GOT3 (cell line): ENCODE measurements around the gene DUSP5.

Source experiments
- DNase-seq: peaks from one replicate; lab custom pipeline; 2025; ENCODE audit warnings: mixed read lengths; lab: John Stamatoyannopoulos, UW

Gene DUSP5

DNA sequence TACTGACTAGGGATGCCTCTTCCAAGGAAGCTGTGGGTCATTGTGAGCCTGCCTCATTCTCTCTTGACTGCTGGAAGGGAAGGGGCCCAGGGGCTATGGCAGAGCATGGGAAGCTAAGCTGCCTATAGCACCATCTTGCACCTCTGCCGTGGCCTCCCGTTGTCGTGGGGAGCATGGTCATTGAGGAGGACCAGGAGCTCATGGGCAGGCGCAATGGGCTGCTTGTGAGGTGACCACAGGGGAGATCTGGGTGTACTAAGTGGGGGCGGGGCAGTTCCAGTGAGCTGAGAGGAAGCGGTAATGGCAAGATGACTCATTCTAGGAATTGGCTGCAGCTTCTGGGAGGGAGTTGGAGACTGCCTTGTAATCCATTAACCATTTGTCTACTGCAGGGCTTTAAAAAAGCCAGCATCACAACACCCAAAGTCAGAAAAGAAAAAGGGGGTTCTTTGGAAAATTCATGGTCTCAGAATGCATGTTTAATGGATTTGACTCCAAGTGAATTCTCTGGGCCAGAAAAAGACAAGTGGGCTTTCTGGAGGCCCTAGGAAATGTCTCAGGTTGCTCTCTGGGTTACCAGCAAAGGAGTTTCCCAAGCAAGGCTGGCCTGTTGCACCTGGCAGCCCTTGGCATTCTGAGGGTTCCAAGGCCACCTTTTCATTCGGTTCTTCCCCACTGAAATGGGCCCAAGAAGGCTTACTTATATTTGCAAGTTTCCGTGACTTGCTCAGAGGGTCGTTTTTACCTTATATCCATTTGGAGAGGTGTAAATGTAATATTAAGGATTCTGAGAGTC, 3.6 kb downstream of the DUSP5 start:
- DNase-seq, result peak; percentile 44

DNA sequence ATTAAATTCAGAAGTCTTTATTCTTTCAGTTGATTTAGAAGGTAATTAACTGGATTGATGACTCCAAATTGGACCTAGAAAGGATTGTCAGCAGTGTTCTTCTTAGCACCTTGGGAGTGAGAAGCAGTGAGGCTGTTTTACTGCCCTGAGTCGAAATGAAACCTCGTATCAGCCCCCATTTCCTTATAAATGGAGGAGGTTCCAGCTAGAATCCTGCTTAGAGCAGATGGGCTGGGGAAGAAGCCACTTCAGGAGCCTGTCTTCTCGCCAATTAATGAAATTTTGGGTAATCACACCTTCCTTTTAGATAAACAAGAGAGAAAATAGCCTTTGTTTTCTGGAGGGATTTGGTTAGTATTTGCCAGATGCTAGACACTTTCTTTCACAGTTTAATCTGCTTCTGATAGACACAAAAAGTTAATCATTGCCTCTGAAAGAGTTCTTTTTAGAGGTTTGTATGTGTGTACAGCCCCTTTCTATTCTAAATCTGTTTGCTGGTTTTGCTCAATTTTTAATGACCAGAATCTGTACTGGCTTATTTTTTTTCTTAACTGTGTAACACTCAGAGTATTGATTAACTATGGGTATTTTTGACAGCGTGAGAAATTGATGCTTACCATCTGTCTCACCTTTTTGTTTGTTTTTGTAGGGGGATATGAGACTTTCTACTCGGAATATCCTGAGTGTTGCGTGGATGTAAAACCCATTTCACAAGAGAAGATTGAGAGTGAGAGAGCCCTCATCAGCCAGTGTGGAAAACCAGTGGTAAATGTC, 4.6 kb downstream of the DUSP5 start:
- DNase-seq, result no peak

DNA sequence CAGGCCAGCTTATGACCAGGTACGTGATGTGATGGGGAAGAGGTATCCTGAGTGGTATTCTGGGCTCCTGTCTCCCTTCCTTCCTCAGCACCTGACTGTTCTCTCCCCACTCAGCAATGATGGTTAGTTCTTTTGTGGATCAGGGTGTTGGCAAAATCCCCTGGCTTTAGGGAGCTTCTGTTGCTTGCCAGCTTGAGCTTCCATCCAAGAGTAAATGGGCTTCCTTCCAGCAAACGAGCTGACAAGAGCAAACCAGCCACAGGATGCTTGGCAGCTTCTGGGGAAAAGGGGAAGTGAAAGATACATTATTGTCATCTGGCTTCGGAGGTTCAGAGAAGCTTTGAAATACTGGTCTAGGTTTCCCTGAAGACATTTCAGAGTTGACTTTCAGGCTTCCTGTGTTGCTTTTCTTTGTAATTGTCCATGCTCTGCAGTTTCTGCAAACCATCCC, 5.2 kb downstream of the DUSP5 start:
- DNase-seq, result no peak

DNA sequence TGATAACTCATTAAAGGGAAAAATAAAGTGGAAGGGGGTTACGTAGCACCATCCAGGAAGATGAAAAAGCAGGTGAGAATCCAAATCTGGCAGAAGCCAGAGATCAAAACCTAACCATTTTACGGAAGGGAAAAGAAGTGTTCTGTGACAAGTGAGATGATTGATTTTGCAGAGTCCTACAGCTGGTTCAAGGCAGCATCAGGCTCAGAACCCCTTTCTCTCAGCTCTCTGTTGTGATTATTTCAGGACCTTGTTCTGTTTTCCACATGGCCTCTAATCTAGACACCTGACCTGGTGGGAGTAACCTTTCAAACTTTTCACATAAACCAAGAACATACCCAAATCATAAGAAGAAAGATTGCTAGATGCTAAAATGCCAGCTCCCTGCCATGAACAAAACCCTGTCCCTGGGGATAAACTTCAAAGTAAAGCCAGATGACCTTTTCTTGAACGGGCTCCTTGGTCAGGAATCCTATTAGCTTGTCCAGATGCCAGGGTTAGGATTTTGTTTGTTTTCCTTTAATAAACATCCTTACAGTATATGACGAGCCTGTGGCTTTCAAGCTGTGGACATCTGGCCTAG, 5.9 kb downstream of the DUSP5 start:
- no peak for DNase-seq

DNA sequence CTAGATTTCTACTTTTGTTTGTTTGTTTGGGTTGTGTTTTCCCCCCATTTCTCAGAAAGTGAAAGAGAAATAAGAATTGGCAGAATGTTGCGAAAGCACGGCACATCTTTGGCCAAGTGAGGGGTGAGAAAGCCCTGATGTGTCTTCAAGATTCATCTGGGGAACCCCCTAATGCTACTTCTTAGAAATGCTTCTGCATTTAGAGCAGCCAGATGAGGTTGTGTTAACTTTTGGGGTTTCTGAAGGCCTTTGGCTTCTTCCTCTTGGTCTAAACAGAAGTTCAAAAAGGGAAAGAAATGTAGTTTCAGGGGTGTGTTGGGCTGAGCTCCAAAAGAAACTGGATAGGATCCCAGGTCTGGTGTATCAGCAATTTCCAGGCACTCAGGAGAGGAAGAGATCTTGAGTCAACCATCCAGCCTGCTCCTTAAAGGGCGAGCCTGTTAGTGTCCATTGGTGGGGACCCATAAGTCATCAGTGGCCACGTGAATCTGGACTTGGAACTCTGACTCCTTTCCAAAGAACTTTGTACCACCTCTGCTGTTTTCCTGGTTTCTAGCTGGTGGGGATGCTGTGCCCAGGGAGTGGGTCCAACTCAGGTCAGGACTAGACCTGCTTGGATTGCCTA, 6.5 kb downstream of the DUSP5 start:
- no peak for DNase-seq

DNA sequence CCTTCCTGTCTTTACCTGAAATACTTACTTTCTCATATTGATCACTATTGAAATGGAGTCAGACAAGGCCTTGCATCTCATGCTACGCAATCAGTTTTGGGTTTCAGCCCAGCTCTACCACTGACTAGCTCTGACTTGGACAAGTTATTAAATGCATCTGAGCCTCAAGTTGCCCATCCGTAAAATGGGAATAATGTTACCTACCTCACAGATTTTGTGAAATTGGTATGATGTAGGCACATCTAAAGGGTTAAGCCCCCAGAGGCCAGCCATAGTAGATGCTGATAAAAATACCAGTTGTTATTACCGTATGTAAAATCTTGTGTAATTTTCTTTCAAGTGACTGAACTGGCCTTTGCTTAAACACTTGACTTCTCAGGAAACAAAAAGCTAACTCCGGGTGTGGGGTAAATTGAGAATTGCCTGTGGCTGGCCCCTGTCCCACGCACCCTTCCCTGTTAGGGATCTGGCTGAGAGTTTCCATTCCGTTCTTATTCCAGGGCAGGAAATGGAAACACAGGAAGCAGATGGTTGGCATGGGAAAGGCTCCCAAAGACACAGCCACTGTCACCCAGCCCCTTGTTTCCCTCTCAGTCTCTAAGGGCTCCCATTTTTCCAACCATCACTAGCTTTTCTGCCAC, 7.5 kb downstream of the DUSP5 start:
- DNase-seq, result no peak

DNA sequence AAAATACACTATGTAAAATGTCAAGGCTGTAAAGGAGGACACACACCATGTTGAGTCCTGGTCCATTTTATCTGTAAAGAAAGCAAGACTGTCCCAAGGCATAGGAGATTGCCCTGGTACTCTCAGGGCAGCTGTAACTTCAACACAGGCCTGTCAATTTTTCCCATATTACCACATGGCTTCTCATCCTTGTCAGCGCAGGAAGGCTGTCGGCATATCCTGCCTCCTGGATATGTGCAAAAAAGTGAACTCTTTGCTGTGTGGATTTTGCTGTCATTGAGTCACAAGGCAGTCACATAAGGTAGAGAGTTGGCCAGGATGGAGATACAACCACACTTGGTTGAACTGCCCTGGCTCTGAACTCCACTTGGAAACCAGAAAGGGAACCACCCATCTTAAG, 8.7 kb downstream of the DUSP5 start:
- no peak for DNase-seq

DNA sequence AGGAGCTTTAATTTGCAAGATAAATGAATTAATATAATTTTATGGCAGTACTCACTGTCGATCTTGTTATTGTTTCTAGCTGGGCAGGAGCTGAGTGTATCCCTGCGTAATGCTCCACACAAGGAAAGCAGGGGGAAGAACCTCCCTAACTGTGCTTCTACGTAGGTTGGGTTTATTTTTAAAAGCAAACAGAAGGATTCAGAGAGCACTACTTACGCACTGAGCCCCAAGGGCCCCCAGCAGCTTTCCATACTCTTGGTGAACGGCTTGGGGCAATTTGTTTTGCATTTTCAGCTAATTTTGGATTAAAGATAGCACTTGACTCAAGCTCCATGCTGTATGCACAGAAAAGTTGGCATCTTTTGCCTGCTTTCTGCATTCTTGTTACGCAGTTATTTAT, 9.6 kb downstream of the DUSP5 start:
- DNase-seq, result no peak

DNA sequence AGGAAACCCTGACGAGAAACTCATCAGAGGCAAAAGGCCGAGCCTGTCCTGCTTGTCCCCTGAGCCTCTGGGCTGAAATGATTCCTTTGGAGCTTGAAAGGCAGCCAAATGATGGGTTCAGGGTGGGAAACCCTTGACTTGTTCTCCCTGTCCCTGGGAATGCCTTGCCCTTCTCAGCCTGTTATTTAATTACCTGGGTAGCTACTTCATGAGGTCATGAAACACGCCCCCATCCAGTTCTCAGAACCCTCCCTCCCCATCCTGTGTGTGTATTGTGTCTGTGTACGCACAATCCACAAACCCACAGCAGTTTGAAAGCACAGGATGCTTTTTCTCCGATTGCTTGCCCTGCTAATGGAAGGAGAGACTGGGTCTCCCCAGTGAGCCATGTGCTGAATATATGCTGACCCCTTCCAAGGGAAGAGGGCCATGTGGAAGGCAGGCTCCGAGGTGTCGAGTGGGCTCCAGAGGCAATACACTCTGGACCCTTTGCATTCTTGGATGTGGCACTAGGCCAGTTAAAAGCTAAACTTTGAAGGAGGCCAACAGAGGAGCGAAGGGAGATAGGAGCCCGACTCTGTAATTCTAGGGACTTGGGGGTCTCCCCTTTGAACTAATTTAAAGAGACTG, 10.6 kb downstream of the DUSP5 start:
- no peak for DNase-seq

DNA sequence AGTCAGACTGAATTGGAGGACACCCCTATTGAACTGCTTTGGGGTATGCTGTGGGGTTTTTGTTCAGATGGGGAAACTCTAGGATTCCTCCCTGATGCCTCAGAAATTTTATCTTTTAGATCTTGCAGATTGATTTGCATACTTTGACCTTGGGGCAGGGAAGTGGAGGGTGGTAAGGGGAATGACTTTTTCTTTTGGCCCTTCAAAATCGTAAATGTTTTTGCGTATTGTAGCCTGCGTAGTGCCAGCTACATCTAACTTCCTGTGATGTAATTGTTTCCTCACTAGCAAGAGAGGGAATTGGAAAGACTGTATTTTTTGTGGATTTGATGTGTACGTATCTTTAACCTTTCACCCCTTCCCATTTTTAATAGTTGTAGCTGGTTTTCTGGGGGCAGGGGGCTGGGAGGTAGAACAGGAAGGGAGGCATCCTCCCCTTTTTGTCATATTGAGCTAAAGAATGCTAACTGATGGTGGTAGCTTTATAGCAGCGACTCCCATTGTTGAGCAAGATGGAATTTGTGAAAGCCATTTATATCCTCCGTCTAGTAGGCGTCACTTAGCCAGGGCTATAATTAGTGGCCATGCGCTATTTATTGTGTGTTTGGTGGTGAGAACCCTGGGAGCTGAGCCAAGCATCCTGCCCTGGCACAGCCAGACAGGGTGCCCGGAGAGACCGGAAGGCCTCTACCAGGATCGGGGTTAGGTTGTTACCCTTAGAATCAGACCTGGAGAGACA, 11.3 kb downstream of the DUSP5 start:
- no peak for DNase-seq

DNA sequence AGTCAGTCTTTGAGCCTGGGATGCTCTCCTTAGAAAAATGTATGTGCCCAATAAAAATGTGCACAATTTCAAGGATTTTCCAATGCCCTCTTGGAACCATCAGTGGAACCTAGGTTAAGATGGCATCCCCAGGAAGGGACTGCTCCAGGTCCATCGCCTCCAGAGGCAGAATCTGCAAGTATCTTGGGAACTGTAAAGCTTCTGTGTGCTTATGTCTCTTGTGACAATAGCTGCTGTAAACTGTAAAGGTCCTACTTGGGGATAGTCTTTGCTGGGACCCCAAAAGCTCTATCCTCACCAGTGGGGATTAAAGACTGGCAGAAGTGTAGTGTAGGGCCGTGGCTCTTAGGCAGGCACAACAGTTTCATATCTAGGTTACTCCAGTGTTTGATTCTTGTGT, 11.9 kb downstream of the DUSP5 start:
- no peak for DNase-seq

DNA sequence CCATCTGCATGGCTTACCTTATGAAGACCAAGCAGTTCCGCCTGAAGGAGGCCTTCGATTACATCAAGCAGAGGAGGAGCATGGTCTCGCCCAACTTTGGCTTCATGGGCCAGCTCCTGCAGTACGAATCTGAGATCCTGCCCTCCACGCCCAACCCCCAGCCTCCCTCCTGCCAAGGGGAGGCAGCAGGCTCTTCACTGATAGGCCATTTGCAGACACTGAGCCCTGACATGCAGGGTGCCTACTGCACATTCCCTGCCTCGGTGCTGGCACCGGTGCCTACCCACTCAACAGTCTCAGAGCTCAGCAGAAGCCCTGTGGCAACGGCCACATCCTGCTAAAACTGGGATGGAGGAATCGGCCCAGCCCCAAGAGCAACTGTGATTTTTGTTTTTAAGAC, 12.4 kb downstream of the DUSP5 start:
- DNase-seq, result no peak

DNA sequence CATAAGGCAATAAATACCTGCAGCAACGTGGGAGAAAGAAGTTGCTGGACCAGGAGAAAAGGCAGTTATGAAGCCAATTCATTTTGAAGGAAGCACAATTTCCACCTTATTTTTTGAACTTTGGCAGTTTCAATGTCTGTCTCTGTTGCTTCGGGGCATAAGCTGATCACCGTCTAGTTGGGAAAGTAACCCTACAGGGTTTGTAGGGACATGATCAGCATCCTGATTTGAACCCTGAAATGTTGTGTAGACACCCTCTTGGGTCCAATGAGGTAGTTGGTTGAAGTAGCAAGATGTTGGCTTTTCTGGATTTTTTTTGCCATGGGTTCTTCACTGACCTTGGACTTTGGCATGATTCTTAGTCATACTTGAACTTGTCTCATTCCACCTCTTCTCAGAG, 13.0 kb downstream of the DUSP5 start:
- no peak for DNase-seq

DNA sequence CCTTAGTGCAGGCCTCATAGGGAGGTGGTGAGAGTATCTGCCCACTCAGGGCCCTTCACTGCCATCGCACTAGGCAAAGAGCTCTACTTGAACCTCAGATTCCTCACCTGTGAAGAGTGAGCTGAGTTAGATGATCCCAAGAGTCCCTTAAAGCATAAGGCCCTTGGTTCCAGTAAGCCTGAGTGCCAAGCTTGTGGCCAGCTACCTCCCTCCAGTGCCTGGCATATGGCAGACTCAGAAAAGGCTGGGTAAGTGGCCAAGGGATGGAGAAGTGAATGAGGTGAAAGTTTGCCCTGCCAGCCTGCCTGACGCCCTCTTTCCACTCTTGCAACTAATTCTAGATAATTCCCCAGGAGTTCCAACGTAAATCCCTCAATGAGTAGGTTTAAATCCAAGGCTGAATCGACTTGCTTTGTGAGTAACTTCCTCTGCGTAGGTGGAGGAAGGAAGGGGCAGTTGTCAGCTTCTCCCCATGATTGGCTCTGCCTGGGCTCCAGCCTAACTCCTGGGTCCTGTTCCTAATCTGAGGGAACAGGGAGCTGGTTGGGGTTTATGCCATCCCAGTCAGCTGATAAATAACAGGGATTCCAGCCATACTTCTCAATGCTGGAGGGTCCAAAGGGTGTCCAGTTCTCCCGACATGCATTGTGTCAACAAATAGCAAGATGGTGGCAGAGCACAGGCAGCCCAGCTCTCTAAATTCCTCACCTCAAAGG, 14.2 kb downstream of the DUSP5 start:
- DNase-seq, result no peak

DNA sequence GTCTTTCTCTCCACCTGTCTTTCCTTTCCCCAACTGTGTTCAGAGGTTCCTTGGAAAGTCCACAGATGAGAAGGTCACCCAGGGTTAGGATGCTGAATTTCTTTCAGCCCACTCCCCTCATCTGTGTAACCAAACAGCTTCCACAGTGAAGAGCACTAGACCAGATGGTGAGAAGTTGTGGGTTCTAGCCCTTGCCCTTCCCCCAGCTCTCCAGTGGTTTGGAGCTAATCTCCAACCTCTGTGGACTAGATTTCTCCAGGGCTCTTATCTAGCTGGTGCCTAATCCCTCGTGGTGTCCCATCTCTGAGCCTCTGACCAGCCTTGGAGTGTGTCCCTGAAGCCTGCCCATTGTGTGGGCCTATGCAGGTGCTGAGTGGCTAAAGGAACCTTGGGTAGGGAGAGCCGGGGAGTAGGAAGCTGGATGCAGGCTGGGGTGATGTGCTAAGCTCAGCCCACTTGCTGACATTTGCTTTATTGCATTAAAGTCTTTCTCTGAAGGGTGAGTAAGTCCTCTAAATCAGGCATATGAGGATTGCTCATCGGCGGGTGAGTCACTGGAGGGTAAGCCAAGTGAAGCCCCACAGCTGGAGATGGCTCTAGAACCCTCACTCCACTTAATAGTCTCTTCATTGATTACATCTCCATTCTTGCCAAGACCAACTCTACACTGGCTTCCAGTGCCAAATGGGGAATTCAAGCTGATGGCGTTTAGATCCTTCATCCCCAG, 14.9 kb downstream of the DUSP5 start:
- no peak for DNase-seq

DNA sequence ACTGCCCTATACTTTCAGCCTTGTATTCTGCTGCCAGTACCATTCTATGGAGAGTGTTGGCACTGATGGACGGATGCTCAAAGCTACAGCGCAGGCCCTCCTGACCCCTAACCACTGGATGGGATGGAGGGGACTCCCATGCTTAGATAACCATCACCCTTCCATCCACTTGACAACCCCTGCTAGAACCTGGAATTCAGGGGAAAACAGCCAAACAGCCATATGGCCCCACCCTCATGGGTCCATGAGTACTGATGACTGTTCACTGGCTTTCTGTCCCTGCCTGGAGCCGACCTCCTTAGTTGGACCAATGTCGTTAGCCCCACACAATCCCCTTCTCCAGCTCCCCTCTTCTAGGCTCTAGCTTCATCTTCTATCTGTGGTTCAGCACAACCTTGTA, 16.2 kb downstream of the DUSP5 start:
- DNase-seq, result no peak

DNA sequence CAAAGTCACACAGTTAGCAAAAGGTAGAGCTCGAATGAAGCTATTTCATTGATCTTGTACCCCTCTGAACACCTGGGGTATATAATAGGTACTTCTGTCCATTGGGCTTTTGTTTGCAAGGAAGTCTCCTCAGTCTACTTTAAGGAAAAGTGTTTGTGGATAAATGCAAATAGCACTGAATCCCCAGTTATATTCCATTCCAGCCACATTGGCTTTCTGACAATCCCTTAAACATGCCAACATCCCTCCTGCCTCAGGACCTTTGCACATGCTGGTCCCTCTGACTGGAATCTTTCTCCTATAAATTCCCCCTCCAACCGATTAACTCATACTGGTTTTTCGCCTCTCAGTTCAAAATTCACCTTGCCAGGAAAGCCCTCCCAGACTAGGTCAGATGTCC, 17.1 kb downstream of the DUSP5 start:
- no peak for DNase-seq

DNA sequence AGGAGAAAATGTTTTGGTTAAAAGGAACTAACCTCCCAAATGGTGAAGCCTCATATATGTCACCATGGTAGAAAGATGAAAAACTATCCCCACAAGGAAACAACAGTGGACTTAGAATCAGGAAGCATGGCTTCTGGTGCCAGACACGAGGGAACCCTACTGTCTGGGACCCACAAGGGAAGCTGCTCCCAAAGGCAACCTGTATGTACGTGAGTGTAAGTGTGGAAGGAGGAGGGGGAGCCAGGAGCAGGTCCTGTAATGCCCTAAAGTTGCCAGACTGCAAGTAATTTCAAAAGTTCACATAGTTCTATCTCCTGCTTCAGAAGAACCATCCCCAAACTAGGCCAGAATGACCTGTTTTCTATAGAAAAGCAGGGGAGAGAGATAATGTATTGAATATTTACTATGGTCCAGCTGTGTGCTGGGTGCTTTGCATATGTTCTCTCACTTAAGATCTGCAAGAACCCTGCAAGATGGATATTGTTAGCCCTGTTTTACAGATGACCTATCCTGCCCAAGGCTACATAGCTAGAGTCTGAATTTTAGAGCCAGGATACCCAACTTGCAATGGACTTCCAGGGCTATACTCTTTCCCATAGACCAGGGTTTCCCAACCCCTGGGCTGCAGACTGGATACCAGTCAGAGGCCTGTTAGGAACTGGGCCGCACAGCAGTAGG, 19.2 kb downstream of the DUSP5 start:
- DNase-seq, result no peak

DNA sequence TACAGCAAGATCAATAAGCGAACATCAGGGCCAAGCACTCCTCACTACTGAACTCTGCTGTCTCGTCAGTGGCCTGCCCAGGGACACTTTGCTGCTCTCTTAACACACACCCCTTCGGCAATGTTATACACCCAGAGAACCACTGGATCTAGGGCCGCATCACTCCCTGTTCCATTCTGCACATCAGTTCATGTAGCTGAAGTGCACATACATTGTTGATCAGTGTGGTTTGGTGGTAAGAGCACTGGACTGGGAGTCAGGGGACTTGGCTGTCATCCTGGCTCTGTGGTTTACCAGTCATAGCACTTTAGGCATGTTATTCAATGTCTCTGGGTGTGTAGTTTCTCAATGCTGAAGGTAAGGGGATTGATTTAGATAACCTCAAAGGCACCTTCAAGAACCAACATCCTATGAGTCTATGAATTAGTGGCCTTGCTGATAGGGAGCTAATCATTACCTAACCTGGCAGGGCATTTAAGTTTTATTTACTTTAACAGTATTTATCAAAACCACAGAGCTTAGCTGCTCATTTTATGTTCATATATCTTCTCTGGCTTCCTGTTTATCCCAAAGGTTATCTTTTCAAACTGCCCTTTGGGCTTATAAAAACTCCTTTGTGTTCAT, 24.8 kb downstream of the DUSP5 start:
- no peak for DNase-seq
